ENCODE measurements around the gene RAB28.

- TF ChIP-seq GATA2 (IDR thresholded peaks at IDR 0.05; ENCODE audit: low read depth, low read length): no peak
- no peak for TF ChIP-seq GATA3 (IDR thresholded peaks at IDR 0.05; ENCODE audit: low read depth, low read length)
Observed at GRCh38 chr4:13531625-13531998, 47.5 kb upstream of the RAB28 start.
